Measurements from ENCODE around the gene LRRC15. TPM values are rescaled to one million over a fixed set of nuclear protein-coding genes. Genes with fewer than 3 reads are reported as not detected.

The LRRC15 gene
- total RNA-seq, 2 experiments from 2014 or later = 0.04 TPM; not detected in 1

GRCh38 chr3:194306771-194307640 is 62.5 kb downstream of the LRRC15 start:
- DNase-seq = peak; percentile 67
- intact Hi-C loops (cut with DNase I, micrococcal nuclease) = loop anchor here (1.0 to 5.0 kb wide), 4 partner anchors 170 to 630 kb away; partner anchors contain the start of gene HES1 (in 1 of the 2)
- no peaks in the 10 kb centered on the region for H3K36me3 Mint-ChIP-seq (ENCODE audit: low read depth)
- ChIA-PET POLR2A (interaction anchor here (0.6 kb wide), 3 partner anchors 11 to 1265 kb away, joined by 3 to 7 read pairs (median 3); no protein-coding TSS in a partner anchor), CTCF (interaction anchor here (0.6 to 2.9 kb wide), 4 partner anchors 9 to 701 kb away, joined by 3 to 13 read pairs (median 3); no protein-coding TSS in a partner anchor)
- ATAC-seq = peak; percentile 87
- H3K4me1 Mint-ChIP-seq = peaks cover 30% of the 10 kb centered on the region
- H3K9me3 Mint-ChIP-seq (ENCODE audit: low read depth) = no peaks in the 10 kb centered on the region
- peaks cover 2% of the 10 kb centered on the region for H3K27me3 Mint-ChIP-seq
- peak overlapping the region; percentile 82 for H3K27ac Mint-ChIP-seq
- H3K4me3 Mint-ChIP-seq = peak overlapping the region; percentile 22

- POLR2A ChIA-PET = no interaction called here
- CTCF ChIA-PET = interaction anchor here (0.6 to 2.9 kb wide), 5 partner anchors 10 to 494 kb away, joined by 3 to 13 read pairs (median 3); no protein-coding TSS in a partner anchor
- peaks cover 30% of the 10 kb centered on the region for H3K4me1 Mint-ChIP-seq
- H3K27ac Mint-ChIP-seq = peak overlapping the region; percentile 82
- DNase-seq (peak; percentile 67), ATAC-seq (peak; percentile 37)
- peaks cover 2% of the 10 kb centered on the region for H3K27me3 Mint-ChIP-seq
- H3K9me3 Mint-ChIP-seq (ENCODE audit: low read depth) = no peaks in the 10 kb centered on the region
- peak overlapping the region; percentile 22 for H3K4me3 Mint-ChIP-seq
- H3K36me3 Mint-ChIP-seq (ENCODE audit: low read depth) = no peaks in the 10 kb centered on the region
- intact Hi-C loops (cut with DNase I, micrococcal nuclease) = loop anchor here (5.0 kb wide), 3 partner anchors 169 to 629 kb away; partner anchors contain the start of gene HES1 (in 1 of the 2)
Observed at GRCh38 chr3:194306109-194306686, 63.3 kb downstream of the LRRC15 start.

GRCh38 chr3:194305356-194306108 is 64.0 kb downstream of the LRRC15 start:
- no peaks in the 10 kb centered on the region for H3K9me3 Mint-ChIP-seq (ENCODE audit: low read depth)
- ChIA-PET CTCF (interaction anchor here (0.6 to 2.9 kb wide), 6 partner anchors 10 to 493 kb away, joined by 3 to 13 read pairs (median 3); no protein-coding TSS in a partner anchor), POLR2A (no interaction called here)
- intact Hi-C loops (cut with DNase I, micrococcal nuclease) = loop anchor here (5.0 kb wide), 3 partner anchors 168 to 628 kb away; partner anchors contain the start of gene HES1 (in 1 of the 2)
- peak overlapping the region; percentile 39 for H3K27ac Mint-ChIP-seq
- H3K36me3 Mint-ChIP-seq (ENCODE audit: low read depth) = no peaks in the 10 kb centered on the region
- ATAC-seq (no peak), DNase-seq (no peak)
- no peak overlapping the region for H3K4me3 Mint-ChIP-seq
- H3K4me1 Mint-ChIP-seq = peaks cover 30% of the 10 kb centered on the region
- H3K27me3 Mint-ChIP-seq = no peaks in the 10 kb centered on the region

Other genes with a start within 250 kb of the LRRC15 start
- under 1 TPM; 0.40 to 0.50 TPM for gene HES1, start 233.6 kb downstream of the LRRC15 start, total RNA-seq
- not detected for gene CPN2, start 18.4 kb downstream of the LRRC15 start, total RNA-seq
- gene GP5, start 29.5 kb upstream of the LRRC15 start, total RNA-seq = under 1 TPM; 0.37 to 0.39 TPM
- gene ATP13A3, start 117.3 kb upstream of the LRRC15 start, total RNA-seq = 100 to 1,000 TPM in 1 of 2 experiments, 10 to 100 TPM in 1; 61.4 to 107 TPM